ENCODE measurements around the gene SCAPER. TPM values are rescaled to one million over a fixed set of nuclear protein-coding genes. Genes with fewer than 3 reads are reported as not detected.
A peak's percentile ranks its signal among the peaks of the same experiment; 100 is the strongest.

The SCAPER gene
- total RNA-seq, 1 experiment from 2014 or later, result 7.4 TPM

GRCh38 chr15:76517910-76518309 lies 387.2 kb downstream of the SCAPER start:
- Mint-ChIP-seq H3K4me1 (peaks cover 16 to 19% of the 10 kb centered on the region in 2 experiments), H3K4me3 (no peak overlapping the region), H3K27ac (peak overlapping the region in 1 of 3 experiments; percentile 24; a peak in 2 of 7 replicates), H3K9me3 (no peaks in the 10 kb centered on the region), H3K36me3 (ENCODE audit: insufficient read depth in 1 of 3, low read depth in 3 of 3) (no peaks in the 10 kb centered on the region), H3K27me3 (ENCODE audit: low read depth) (no peaks in the 10 kb centered on the region; the same call in 1 of the 2 replicates)
- no peak overlapping the region for H3K56ac ChIP-seq (ENCODE audit: insufficient read length, low read depth, low read length)
- no peak overlapping the region for H2BK15ac ChIP-seq (ENCODE audit: low read depth, low read length)
- H2AFZ ChIP-seq (ENCODE audit: low read length), result no peak overlapping the region
- no peak overlapping the region for H2BK12ac ChIP-seq (ENCODE audit: insufficient read length, low read depth, low read length)
- H3K27ac ChIP-seq (ENCODE audit: insufficient read length, low read depth, low read length), result no peak overlapping the region
- H4K8ac ChIP-seq (replicated peaks; ENCODE audit: insufficient read length, low read depth, low read length), result no peak overlapping the region
- H3K4me2 ChIP-seq (ENCODE audit: insufficient read depth, insufficient read length, low read length), result no peak overlapping the region
- no peak overlapping the region for H3K14ac ChIP-seq (ENCODE audit: insufficient read depth, low read length)
- no peaks in the 10 kb centered on the region for H3K27me3 ChIP-seq (ENCODE audit: insufficient read depth, low read length)
- H2AK5ac ChIP-seq (ENCODE audit: insufficient read length, low read length), result no peak overlapping the region
- H3K4ac ChIP-seq (ENCODE audit: low read depth, low read length), result no peak overlapping the region
- H3K9ac ChIP-seq (ENCODE audit: extremely low read depth, insufficient read length, low read length), result no peak overlapping the region
- H3K23ac ChIP-seq (ENCODE audit: insufficient read length, low read depth, low read length), result no peak overlapping the region
- no peaks in the 10 kb centered on the region for H4K20me1 ChIP-seq (ENCODE audit: control insufficient read depth, insufficient read depth, insufficient read length)
- peaks cover 3% of the 10 kb centered on the region; the same call in 1 of the 2 replicates for H3K4me1 ChIP-seq (ENCODE audit: insufficient read depth, low read length)
- H4K91ac ChIP-seq (ENCODE audit: insufficient read length, low read depth, low read length), result no peak overlapping the region
- H3K79me2 ChIP-seq (ENCODE audit: insufficient read depth, low read length), result no peaks in the 10 kb centered on the region
- TF ChIP-seq, protein P1, sequence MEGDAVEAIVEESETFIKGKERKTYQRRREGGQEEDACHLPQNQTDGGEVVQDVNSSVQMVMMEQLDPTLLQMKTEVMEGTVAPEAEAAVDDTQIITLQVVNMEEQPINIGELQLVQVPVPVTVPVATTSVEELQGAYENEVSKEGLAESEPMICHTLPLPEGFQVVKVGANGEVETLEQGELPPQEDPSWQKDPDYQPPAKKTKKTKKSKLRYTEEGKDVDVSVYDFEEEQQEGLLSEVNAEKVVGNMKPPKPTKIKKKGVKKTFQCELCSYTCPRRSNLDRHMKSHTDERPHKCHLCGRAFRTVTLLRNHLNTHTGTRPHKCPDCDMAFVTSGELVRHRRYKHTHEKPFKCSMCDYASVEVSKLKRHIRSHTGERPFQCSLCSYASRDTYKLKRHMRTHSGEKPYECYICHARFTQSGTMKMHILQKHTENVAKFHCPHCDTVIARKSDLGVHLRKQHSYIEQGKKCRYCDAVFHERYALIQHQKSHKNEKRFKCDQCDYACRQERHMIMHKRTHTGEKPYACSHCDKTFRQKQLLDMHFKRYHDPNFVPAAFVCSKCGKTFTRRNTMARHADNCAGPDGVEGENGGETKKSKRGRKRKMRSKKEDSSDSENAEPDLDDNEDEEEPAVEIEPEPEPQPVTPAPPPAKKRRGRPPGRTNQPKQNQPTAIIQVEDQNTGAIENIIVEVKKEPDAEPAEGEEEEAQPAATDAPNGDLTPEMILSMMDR (conservative IDR thresholded peaks at IDR 0.05), result no peak
- H3K79me1 ChIP-seq (ENCODE audit: insufficient read depth, low read depth, low read length, poor library complexity, severe bottlenecking), result no peaks in the 10 kb centered on the region
- peak; percentile 30 for DNase-seq
- no peak overlapping the region for H2BK120ac ChIP-seq (ENCODE audit: low read depth, low read length, poor library complexity, severe bottlenecking)
- no peaks in the 10 kb centered on the region for H3K9me3 ChIP-seq (ENCODE audit: control insufficient read depth, low read depth, low read length)
- no peak overlapping the region for H3T11ph ChIP-seq (ENCODE audit: low read length)
- no peak overlapping the region for H2BK20ac ChIP-seq (ENCODE audit: low read depth, low read length, poor library complexity, severe bottlenecking)
- H3K18ac ChIP-seq (ENCODE audit: insufficient read length, low read depth, low read length), result no peak overlapping the region
- H4K5ac ChIP-seq (ENCODE audit: insufficient read length, low read depth, low read length), result no peak overlapping the region
- no peak overlapping the region for H2BK5ac ChIP-seq (ENCODE audit: insufficient read length, low read length)
- no peaks in the 10 kb centered on the region for H3K23me2 ChIP-seq (ENCODE audit: insufficient read length, low read depth, low read length, poor library complexity, severe bottlenecking)

Measured in H9 (cell line).